GM12891 (cell line): ENCODE results near the gene TAF11L3.

Source experiments
- PAX5 ChIP-seq: IDR thresholded peaks from 2 replicates; pipeline ENCODE4 v1.6.1; 2011; ENCODE audit warnings: low read length, moderate library complexity, mild to moderate bottlenecking; ENCODE audit not compliant: insufficient read depth, severe bottlenecking
- POLR2A ChIP-seq: IDR thresholded peaks from 2 replicates; pipeline ENCODE4 v1.6.1; 2011; ENCODE audit warnings: low read depth, low read length, control low read depth
- POLR2AphosphoS5 ChIP-seq: IDR thresholded peaks from 2 replicates; pipeline ENCODE4 v1.6.1; 2011; ENCODE audit warnings: low read depth, low read length, control low read depth
- TAF1 ChIP-seq: IDR thresholded peaks from 2 replicates; pipeline ENCODE4 v1.6.1; 2011; ENCODE audit warnings: low read depth, low read length, control low read depth

DNA sequence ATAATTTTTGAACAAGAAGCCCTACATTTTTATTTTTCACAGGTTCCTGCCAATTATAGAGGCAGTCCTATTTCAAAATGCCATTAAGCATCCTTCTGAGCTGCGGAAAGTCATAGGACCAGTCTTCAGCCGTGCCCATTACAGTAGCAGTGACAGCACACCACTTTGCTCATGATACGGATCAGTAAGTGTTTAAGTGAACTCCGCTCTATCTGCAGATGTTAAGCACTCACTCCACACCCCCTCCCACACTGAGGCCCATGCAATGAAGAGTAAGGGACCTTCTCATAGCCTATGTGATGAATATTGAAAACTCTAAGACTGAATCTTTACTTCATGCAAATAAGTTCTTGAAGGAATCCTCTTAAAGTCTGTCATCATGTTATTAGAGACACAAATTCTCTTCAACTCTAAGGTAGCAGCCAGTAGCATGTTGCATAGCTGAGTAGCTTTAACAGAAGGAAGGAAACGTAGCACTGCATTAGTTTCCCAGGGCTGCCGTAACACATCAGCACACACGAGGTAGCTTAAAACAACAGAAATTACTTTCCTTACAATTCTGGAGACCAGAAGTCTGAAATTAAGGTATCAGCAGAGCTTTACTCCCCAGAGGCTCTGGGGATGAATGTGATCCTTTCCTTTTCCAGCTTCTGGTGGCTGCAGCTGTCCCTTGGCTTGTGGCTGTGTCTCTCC lies 40.4 kb upstream of the TAF11L3 start:
- TF ChIP-seq PAX5 (no peak), POLR2A (no peak), TAF1 (no peak), POLR2AphosphoS5 (no peak)
